Cerebellar cortex (tissue), 1 donor: ENCODE measurements around the gene KIAA1671.

Experiments
- DNase-seq: peaks from one replicate; pipeline ENCODE4 v3.0.0-alpha.2; 2015; ENCODE audit warnings: low spot score

KIAA1671 gene

DNA sequence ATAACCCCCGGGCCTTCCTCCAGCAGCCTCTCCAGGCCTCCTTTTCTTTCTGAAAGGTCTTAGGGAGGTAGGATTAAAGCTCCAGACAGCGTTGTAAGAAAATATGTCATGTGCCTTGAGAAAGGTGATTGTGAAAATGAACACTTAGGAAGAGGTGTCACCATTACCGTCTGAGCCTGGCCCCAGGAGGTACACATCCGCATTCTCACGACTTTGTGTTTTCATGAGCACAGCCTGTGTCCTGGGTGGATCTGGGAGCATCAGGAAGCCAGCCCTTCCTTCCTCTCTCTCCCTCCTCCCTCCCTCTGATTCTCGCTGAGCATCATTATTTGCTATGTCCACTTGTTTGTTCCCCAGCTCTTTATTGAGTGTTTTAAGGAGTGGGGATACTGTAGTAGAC, 142.1 kb downstream of the KIAA1671 start:
- DNase-seq, result no peak

DNA sequence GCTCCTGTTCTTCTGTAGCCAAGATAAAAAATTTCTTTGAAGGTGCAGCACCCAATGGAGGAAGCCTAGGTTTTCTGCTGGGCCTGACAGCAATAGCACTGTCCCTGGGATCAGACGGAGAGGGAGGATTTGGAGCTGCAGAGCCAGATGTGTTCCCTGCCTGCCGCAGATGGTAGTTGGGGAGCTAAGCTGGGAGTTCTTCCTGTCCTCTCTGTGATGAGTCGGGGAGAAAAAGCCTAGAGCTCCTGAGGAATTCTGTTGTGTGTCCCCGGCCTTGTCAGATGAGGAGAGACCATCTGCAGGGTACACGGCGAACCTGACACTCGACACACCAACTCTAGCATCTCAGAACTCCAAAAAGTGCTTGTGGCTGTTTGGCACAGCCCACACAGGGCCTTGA, 143.4 kb downstream of the KIAA1671 start:
- no peak for DNase-seq

DNA sequence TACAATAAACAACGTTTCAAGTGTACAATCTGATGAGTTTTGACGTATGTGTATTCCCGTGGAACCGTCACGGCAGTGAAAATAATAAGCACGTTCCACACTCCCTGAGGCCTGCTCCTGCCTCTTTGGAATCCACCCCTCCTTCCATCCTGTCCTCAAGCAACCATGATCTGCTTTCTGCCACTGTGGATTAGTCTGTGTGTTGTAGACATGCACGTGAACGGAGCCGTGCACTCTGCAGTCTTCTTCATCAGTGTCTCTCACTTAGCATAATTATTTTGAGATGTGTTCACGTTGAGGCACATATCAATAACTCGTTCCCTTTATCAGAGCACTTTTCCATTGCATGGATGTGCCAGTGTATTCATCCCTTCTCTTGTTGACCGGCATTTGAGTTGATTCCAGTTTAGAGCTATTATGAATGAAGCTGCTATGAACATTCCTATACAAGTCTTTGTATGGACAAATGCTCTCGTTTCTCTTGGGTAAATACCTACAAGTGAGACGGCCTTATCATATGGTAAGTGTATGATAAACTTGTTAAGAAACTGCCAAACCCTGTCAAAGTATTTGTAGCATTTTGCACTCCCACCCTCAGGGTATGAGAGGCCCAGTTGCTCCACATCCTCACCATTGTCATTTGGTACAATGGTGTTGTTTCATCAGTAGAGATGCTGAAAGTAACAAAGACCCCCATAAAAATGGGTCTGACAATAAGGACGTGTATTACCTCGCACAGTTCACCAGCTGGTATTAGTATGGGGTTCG, 144.3 kb downstream of the KIAA1671 start:
- DNase-seq, result no peak

DNA sequence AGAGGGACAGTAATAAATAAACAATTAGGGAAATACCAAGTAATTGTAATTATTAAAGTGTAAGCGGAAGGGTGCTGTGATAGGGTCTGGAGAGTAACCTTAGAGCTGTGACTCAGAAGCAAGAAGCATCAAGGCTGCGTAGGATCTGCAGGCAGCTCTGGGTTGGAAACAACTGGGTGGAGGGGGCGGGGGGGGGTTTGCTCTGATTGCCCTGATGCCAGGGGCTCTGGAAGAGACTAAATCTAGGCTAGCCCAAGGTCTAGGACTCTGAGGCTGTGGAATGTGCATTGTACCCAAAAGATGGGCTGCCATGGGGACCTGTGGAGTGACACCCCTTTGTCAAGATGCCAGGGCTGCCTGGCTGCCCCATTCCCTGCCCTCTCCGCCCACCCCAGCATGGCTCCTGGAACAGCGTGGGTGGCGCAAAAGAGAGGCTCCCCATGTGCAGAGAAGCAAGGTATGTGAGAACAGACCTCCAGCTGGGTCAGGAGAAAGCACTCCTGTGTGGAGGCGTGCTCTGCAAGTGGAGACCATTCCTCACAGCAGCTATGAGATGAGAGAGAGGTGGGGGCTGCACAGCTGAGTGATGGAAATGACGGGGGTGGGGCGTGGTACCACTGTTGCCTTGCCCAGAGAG, 146.0 kb downstream of the KIAA1671 start:
- DNase-seq, result no peak

DNA sequence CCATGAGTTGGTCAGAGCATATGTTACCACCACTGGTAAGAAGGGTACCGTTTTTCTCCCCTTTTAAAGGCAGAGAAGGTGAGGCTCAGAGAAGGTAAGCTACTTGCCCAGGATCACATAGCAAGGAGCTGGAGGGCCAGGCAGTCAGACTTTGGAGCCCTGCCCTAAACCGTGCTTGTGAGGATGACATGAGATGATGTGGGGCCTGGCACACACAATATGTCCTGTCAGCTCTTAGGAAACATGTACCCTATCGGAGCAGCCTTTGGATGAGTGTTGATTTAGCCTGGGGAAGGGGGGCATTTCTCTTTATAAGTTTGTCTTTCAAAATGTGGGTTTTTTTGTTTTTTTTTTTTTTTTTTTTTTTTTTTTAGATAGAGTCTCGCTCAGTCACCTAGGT, 146.7 kb downstream of the KIAA1671 start:
- no peak for DNase-seq

DNA sequence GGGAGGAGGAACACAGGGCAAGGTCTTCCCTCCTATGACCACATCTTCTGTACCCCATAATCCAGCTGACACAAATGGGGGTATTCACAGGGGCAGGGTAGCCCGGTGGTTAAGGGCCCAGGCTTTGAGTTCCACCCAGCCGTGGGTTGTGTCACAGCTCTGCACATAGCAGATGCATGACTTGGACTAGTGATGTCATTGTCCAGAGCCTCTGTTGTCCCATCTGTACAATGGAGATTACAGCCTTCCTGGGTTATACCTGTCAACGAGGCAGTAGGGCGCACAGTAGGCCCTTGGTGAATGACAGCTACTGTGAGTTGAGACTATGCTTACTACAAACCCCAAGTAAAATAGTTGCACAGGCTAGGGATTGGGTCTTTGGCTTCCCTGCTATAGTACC, 147.9 kb downstream of the KIAA1671 start:
- DNase-seq, result no peak

DNA sequence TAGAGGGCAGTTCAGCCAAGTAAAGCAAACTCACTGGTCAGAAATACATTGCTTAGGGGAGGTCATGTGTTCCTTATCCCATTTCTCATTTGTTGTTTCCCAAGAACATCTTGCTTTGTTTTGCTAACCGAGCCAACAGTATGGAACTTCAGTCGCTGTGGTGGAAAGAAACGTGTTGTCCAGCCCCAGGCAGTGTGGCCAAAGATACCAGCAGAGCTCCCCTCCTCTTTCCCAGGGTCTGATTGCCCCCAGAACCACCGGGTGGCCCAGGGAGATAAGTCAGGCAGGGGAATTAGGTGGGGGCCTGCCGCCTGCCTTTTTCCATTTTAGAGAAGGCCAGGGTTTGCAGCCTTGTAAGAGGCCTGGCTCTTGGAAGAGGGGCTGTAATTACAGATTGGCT, 148.4 kb downstream of the KIAA1671 start:
- DNase-seq, result no peak

DNA sequence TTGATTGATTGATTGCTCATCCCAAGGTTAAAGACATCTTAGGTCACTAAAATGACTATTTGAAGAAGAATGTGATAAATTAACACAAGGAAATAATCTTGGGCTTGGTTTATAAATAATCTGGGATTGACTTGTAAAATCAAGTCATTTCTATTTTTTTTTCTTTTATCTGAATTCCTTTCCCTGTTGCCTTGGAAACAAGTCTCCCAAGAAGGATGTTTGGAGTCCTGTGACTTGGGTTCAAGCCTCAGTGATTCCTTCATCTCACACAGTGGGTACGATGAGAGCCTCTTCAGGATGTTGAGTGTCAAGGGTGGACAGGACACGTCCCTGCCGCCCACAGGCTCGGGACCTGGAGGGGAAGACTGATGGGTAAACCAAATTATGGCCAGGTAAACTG, 149.0 kb downstream of the KIAA1671 start:
- no peak for DNase-seq

DNA sequence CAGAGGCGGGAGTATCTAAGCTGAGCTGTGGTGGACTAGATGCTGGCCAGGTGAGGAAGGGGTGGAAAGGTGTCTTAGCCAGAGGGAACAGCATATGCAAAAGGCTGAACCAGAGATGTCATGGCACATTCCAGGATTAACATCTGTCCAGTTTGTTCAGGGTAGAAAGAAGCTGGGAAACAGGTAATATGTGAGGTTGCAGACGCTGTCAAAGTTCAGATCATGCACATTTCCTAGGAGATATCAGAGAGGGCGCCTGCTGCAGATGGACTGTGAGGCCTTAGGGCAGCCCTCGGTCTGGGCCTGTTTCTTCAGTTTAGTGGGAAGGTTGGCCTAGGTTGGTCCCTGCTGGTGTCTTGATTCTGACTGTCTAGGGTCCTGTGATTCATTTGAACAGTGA, 149.5 kb downstream of the KIAA1671 start:
- DNase-seq, result no peak

DNA sequence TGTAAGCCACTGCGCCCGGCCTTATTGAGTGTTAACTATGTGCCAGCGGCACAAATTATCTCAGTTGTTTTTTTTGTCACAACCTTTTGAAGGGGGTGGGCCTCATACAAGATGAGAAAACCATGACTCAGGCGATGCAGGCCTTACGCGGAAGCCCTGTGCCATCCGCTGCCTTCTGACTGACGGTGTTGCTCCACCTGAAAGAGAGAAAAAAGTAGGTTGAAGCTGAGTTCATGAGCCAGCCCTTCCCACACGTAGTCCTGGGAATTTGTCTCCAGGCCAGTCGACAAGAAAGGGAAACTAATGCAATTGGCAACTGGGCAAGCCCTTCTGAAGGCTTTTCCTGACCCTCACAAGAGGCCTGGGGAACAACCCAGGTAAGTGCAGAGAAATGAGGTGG, 150.2 kb downstream of the KIAA1671 start:
- no peak for DNase-seq

DNA sequence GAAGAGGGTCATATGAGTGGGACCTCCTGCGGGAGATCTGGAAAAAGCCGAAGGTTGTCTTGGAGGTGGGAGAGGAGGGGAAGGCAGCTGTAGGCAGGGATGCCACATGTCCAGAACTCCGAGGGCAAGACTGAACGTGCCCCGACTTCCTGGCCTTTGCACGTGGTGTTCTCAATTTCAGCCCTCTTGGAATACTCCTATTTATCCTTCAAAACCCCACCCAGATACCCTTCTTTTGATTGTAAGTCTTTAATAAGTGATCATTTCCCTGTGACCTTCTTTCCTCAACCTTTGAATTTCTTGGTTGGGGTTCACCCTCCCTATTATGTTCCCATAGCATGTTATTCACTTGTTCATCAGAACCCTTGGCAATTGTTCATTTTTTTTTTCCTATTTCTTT, 151.9 kb downstream of the KIAA1671 start:
- no peak for DNase-seq

DNA sequence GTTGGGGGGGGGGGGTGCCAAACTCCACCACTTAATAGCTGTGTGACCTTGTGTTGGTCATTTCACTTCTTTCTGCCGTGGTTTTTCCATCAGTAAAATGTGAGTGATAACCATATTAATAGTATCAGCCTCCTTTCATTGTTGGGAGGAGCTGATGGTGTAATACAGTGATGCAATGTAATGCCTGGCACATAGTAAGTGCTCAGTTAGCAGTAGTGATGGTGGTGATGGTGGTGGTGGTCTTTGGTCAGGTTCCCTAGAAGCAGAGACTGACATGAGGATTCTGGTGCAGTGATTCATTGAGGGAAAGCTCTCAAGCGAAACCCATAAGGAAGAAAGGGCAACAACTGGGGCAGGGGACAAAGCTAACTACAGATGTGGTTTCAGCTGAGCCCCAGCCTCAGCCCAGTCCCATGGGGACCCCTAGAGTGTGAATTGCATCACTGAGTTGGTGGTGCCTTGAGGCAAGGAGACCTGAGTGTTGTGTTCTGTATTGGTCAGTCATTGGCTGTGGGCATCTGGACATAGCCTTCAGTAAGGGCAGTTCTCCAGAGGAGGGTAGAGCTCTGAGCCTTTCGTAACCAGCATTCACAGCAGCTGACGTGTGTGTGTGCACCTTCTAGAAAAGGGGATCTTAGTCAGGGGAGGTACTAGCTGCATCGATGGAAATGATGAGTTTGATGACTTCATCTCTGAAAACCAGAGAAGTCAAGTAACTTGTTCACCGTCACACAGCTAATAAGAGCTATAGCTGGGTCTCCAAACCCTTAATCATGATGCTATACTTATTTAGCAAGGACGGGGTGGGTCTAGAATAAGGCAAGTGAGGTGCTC, 153.5 kb downstream of the KIAA1671 start:
- no peak for DNase-seq

DNA sequence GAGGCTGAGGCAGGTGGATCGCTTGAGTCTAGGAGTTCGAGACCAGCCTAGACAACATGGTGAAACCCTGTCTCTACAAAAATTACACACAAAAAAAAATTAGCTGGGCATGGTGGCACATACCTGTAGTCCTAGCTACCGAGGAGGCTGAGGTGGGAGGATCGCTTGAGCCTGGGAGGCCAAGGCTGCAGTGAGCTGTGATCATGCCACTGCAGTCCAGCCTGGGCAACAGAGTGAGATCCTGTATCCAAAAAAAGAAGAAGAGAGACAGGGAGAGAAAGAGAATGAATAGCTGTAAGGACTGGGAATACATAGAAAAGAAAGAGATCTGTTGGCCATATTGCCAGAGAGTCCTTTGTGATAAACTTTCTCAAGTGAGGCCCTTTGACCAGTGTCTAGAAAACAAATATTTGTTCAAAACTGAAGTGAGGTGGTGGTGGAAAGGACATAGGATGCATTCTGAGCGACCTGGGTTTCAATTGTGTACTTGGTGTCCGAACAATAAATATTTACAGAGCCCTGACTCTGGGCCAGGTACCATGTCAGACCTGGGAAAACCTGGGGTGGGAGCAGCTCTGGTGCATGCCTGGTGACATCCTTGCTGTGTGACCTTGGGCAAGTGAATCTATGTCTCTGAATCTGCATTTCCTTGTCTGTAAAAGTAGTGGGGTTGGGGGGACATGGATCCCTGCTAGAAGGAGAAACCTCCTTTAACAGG, 157.5 kb downstream of the KIAA1671 start:
- DNase-seq, result no peak

DNA sequence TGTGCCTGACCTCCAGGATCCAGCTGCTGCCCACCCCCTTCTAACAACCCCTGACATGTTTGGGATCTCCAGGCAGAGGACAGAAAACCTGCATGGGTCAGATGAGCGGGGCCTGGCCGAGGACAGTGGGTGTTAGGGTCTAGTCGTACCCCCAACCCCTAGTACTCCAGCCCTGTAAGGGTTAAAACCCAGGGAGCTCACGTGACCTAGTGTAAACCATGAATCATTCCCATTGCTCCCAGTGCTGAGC, 158.0 kb downstream of the KIAA1671 start:
- no peak for DNase-seq

DNA sequence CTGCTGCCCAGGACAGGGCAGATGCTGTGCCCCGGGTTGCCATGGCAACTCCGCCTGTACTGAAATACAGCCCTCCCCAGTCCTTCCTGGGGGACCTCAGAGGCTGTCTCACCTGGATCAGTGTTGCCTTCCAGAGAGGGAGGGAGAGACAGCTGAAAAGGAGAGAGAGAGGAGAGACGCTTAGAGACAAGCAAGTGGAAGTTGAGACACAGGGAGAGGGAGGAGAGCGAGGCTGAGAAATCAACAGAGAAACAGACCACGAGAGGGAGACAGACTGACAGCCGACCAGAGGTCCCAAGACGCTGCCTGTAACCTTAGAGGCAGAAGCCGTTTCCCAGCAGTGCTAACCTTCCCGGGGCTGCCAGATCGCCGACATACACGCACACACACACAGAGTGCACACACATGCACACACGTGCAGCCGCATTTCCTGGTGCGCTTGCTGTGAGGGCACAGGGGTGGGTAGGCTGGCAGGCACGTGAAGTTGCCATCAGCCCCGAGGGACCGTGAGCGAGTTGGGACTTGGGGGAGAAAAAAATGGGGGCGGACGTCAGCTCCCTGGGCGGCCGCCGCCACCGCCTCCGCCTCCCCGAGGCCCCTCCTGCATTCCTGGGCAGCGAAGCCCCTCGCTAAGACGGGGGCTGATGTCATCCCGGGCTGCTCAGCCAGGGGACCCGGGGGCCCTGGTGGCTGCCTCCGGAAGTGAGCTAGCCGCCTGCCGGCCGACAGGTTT, 158.5 kb downstream of the KIAA1671 start:
- DNase-seq, result peak; percentile 83

DNA sequence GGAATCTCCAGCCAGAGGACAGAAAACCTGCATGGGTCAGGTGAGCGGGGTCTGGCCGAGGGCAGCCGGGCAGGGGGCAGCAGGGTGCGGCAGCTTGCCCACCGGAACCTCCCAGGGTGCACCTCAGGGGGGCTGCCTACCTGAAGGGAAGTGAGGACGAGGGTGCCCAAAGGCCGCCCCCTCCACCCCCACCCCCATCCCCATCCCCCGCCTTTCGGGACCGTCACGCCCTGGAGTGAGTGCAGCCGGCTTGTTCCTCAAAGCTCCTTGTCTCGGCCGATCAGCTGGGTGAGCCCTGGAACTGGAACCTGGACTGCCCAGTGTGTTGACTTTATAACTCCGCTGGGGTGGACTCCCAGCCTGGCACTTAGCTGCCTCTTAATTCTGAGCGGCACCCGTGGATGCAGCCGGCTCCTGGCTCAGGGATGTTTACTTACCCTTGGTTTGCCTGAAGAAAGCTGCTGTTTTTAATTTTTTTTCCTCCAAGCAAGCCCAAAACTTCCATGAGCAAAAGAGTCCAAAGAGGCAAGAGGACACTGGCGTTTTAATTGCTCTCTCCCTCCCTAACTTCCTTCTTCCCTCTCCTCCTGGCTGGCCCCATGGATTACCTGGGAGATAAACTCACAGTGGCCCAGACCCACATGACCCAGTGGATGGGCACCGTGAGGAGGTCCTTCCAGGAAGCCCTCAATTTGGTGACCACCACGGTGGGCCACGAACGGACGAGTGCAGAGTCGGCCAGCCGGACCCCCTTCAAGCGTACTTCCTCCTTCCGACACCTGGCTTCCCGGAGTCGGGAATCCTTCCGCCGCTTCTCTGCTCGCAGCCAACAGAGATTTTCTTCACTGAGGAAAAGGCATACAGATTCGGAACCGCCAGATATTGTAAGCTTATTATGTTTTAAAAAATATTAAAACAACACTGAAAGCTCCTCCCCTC, 159.3 kb downstream of the KIAA1671 start:
- no peak for DNase-seq

DNA sequence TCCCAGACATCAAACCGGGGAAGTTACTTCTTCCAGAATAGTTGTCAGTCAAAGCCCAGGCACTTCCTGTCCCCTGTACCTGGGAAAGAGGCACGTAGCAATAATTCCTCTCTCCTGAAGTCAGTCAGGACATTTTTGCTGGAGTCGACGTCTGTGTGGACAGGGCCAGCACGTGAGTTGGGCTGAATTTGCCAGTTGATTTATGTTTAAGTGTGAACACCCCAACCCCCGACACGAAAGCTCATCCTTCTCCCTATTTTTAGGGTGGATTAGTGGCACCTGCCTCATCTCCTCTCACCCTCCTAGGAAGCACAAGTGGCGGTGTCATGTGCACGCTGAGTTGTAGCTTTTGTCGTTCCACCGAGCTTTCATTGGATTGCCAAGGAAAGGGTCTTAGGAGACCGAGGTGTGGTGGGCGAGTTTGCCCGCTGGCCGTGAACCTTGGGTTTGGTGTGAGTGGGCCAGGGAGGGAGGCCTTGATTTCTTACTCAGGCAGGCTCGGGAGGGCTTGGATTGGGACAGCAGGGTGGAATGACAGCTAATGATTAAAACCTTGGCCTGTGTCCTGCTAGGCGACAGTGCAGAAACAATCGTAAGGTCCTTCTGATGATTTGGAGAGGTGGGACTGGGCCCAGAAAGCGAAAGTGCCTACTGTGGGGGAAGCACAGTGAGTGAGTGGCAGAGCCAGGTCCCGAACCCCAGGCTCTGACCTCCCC, 160.2 kb downstream of the KIAA1671 start:
- DNase-seq, result no peak

DNA sequence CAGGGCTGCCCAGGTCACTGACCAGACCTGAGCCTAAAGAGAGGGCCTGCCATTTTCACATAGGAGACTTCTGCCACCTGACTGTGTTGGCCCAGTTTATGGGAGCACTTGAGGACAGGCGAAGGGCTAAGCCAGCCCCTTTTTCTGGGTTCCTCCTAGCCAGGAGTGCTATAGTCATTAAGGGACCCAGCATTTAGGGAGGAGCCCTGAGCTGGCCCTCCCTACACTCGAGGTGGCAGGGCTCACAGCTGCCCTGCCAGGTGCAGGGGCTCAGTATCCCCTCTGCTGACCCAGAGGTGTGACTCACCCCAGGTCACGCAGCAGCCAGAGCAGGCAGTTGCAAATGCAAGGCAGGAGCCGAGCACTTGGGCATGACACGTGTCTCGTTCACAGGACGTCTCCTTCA, 160.8 kb downstream of the KIAA1671 start:
- DNase-seq, result no peak

DNA sequence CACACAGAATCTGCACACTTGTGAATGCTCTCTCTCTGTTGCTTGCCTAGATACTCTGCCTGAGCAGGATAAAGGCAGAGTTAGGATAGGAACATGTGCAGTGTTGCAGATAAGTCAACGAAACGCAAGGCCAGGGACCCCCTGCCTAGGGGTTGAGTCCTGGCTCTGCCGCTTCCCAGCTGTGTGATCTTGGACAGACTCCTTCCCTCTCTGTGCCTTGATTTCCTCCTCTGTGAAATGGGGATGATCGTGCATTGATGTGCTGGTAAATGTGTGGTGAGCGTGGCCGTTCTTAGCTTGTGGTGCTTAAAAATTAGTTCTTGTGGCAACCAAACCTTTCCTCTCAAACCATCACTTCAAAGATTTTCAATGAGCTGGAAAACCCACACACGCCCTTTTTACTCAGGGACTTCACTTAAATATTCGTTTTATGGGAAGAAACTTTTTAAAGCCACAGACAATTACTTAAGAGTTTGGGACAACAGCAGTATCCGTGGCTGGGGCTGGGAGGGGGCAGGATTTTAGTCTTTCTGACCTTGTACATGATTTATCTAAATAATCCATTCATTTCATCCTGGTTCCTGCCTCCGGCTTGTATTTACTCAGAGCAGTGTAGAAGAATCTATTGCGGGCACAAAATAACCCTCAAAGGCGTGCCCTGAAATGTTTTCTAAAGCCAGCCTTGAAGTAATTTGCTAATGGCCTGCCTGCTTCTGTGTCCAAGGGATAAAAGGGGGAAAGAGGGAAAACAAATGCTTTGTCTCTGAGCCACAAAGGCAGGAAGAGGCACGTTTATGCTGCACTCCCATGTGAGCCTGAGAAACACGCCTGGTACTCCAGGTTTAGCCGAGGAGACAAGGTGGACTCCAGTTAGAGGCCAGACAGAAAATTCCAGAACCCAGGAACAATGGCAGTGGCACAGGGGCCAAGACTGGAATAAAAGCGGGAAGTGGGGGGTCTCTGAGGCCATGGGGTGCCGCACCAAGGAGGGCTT, 162.2 kb downstream of the KIAA1671 start:
- DNase-seq, result no peak
